Dendritic cell treated with granulocyte-macrophage colony-stimulating factor and Interleukin-4, amounts not matched to agents 40 ng/mL and 50 ng/mL, for 4 days (primary cell): ENCODE results near the gene CFAP91.

ENCODE experiments used
- H3K27ac Mint-ChIP-seq: one replicate; pipeline ENCODE4 v1.8.0; 2022; ENCODE audit warnings: mild to moderate bottlenecking, mixed read lengths
- H3K27me3 Mint-ChIP-seq: one replicate; pipeline ENCODE4 v1.8.0; 2022; ENCODE audit warnings: mild to moderate bottlenecking, mixed read lengths
- H3K36me3 Mint-ChIP-seq: one replicate; pipeline ENCODE4 v1.8.0; 2022; ENCODE audit warnings: low read depth, mixed read lengths
- H3K4me1 Mint-ChIP-seq: one replicate; pipeline ENCODE4 v1.8.0; 2022; ENCODE audit warnings: low read depth, mixed read lengths
- H3K4me3 Mint-ChIP-seq: one replicate; pipeline ENCODE4 v1.8.0; 2022; ENCODE audit warnings: mild to moderate bottlenecking, moderate library complexity, mixed read lengths
- H3K9me3 Mint-ChIP-seq: one replicate; pipeline ENCODE4 v1.8.0; 2022; ENCODE audit warnings: mixed read lengths
- intact Hi-C: fragments of 100-400 bp; cut with micrococcal nuclease; formaldehyde crosslinking; loops from one replicate; pipeline ENCODE4 v1.15.0; 2022

The CFAP91 gene

GRCh38 chr3:119702530-119703527, at the start of gene CFAP91:
Gene CFAP91 (plus strand): TSS chr3:119703022. CDS start chr3:119703099, 77 bp downstream.
- Mint-ChIP-seq H3K36me3 (peaks cover 6% of the 10 kb centered on the region), H3K27me3 (peaks cover 16% of the 10 kb centered on the region), H3K27ac (peak within 1 kb of the TSS; percentile 43), H3K4me1 (peaks cover 33% of the 10 kb centered on the region), H3K9me3 (peaks cover 12% of the 10 kb centered on the region), H3K4me3 (peak within 1 kb of the TSS; percentile 65)
- intact Hi-C loops, result loop anchor here (2.0 to 10.0 kb wide), 2 partner anchors 392 to 642 kb away; partner anchors contain the start of genes GSK3B and LRRC58

GRCh38 chr3:119653876-119654275, 48.9 kb upstream of the CFAP91 start:
- Mint-ChIP-seq H3K4me1 (peaks cover 58% of the 10 kb centered on the region), H3K27me3 (no peaks in the 10 kb centered on the region), H3K27ac (peak overlapping the region; percentile 55), H3K36me3 (no peaks in the 10 kb centered on the region), H3K9me3 (no peaks in the 10 kb centered on the region), H3K4me3 (no peak overlapping the region)
- intact Hi-C loops, result no loop called here

- Mint-ChIP-seq H3K27ac (peak overlapping the region; percentile 71), H3K9me3 (no peaks in the 10 kb centered on the region), H3K4me3 (no peak overlapping the region), H3K36me3 (no peaks in the 10 kb centered on the region), H3K4me1 (peaks cover 69% of the 10 kb centered on the region), H3K27me3 (no peaks in the 10 kb centered on the region)
- intact Hi-C loops, result loop anchor here (2.0 to 5.0 kb wide), 2 partner anchors 19 to 56 kb away; no protein-coding TSS in a partner anchor
Measured at GRCh38 chr3:119657887-119658702, 44.7 kb upstream of the CFAP91 start.

- intact Hi-C loops, result loop anchor here (2.0 to 5.0 kb wide), 2 partner anchors 20 to 57 kb away; no protein-coding TSS in a partner anchor
- no peak overlapping the region for H3K4me3 Mint-ChIP-seq
- peaks cover 69% of the 10 kb centered on the region for H3K4me1 Mint-ChIP-seq
- H3K27me3 Mint-ChIP-seq, result no peaks in the 10 kb centered on the region
- peak overlapping the region; percentile 71 for H3K27ac Mint-ChIP-seq
- H3K36me3 Mint-ChIP-seq, result no peaks in the 10 kb centered on the region
- no peaks in the 10 kb centered on the region for H3K9me3 Mint-ChIP-seq
Measured at GRCh38 chr3:119658994-119659393, 43.8 kb upstream of the CFAP91 start.

- Mint-ChIP-seq H3K4me3 (no peak overlapping the region), H3K9me3 (no peaks in the 10 kb centered on the region), H3K36me3 (no peaks in the 10 kb centered on the region), H3K27me3 (no peaks in the 10 kb centered on the region), H3K27ac (peak overlapping the region; percentile 71), H3K4me1 (peaks cover 71% of the 10 kb centered on the region)
- intact Hi-C loops, result loop anchor here (2.0 to 5.0 kb wide), 3 partner anchors 21 to 57 kb away; no protein-coding TSS in a partner anchor
Measured at GRCh38 chr3:119659606-119660291, 43.1 kb upstream of the CFAP91 start.

GRCh38 chr3:119660474-119661440, 42.1 kb upstream of the CFAP91 start, which contains the start of gene POPDC2:
Gene POPDC2 (minus strand): TSS chr3:119660589. CDS start chr3:119660423, 166 bp downstream.
- Mint-ChIP-seq H3K4me3 (no peak within 1 kb of the TSS), H3K36me3 (no peaks in the 10 kb centered on the region), H3K4me1 (peaks cover 78% of the 10 kb centered on the region), H3K27ac (peak within 1 kb of the TSS; percentile 71), H3K27me3 (no peaks in the 10 kb centered on the region), H3K9me3 (no peaks in the 10 kb centered on the region)
- intact Hi-C loops, result loop anchor here (5.0 kb wide), 1 partner anchor 33 kb away; no protein-coding TSS in a partner anchor

GRCh38 chr3:119662604-119663373, 40.0 kb upstream of the CFAP91 start:
- peaks cover 67% of the 10 kb centered on the region for H3K4me1 Mint-ChIP-seq
- H3K27me3 Mint-ChIP-seq, result no peaks in the 10 kb centered on the region
- no peaks in the 10 kb centered on the region for H3K9me3 Mint-ChIP-seq
- no peak overlapping the region for H3K4me3 Mint-ChIP-seq
- intact Hi-C loops, result loop anchor here (5.0 kb wide), 1 partner anchor 35 kb away; no protein-coding TSS in a partner anchor
- peak overlapping the region; percentile 1 for H3K27ac Mint-ChIP-seq
- peaks cover 10% of the 10 kb centered on the region for H3K36me3 Mint-ChIP-seq

- intact Hi-C loops, result loop anchor here (5.0 kb wide), 1 partner anchor 37 kb away; no protein-coding TSS in a partner anchor
- Mint-ChIP-seq H3K36me3 (peaks cover 16% of the 10 kb centered on the region), H3K27ac (peak overlapping the region; percentile 25), H3K4me1 (peaks cover 57% of the 10 kb centered on the region), H3K4me3 (no peak overlapping the region), H3K27me3 (no peaks in the 10 kb centered on the region), H3K9me3 (no peaks in the 10 kb centered on the region)
Measured at GRCh38 chr3:119663885-119664284, 38.9 kb upstream of the CFAP91 start.

GRCh38 chr3:119664370-119664769, 38.5 kb upstream of the CFAP91 start:
- Mint-ChIP-seq H3K9me3 (no peaks in the 10 kb centered on the region), H3K27ac (peak overlapping the region; percentile 25), H3K36me3 (peaks cover 17% of the 10 kb centered on the region), H3K4me3 (no peak overlapping the region), H3K27me3 (no peaks in the 10 kb centered on the region), H3K4me1 (peaks cover 52% of the 10 kb centered on the region)
- intact Hi-C loops, result loop anchor here (5.0 kb wide), 1 partner anchor 37 kb away; no protein-coding TSS in a partner anchor

GRCh38 chr3:119664850-119665379, 37.9 kb upstream of the CFAP91 start:
- no peaks in the 10 kb centered on the region for H3K27me3 Mint-ChIP-seq
- intact Hi-C loops, result loop anchor here (5.0 kb wide), 1 partner anchor 38 kb away; no protein-coding TSS in a partner anchor
- H3K4me3 Mint-ChIP-seq, result no peak overlapping the region
- no peak overlapping the region for H3K27ac Mint-ChIP-seq
- peaks cover 46% of the 10 kb centered on the region for H3K4me1 Mint-ChIP-seq
- no peaks in the 10 kb centered on the region for H3K9me3 Mint-ChIP-seq
- H3K36me3 Mint-ChIP-seq, result peaks cover 17% of the 10 kb centered on the region

GRCh38 chr3:119665954-119666559, 36.8 kb upstream of the CFAP91 start:
- Mint-ChIP-seq H3K4me3 (no peak overlapping the region), H3K9me3 (no peaks in the 10 kb centered on the region), H3K27me3 (no peaks in the 10 kb centered on the region), H3K4me1 (peaks cover 35% of the 10 kb centered on the region), H3K27ac (no peak overlapping the region), H3K36me3 (peaks cover 29% of the 10 kb centered on the region)
- intact Hi-C loops, result no loop called here
